ENCODE measurements around the gene C3orf20.

C3orf20 gene

DNA sequence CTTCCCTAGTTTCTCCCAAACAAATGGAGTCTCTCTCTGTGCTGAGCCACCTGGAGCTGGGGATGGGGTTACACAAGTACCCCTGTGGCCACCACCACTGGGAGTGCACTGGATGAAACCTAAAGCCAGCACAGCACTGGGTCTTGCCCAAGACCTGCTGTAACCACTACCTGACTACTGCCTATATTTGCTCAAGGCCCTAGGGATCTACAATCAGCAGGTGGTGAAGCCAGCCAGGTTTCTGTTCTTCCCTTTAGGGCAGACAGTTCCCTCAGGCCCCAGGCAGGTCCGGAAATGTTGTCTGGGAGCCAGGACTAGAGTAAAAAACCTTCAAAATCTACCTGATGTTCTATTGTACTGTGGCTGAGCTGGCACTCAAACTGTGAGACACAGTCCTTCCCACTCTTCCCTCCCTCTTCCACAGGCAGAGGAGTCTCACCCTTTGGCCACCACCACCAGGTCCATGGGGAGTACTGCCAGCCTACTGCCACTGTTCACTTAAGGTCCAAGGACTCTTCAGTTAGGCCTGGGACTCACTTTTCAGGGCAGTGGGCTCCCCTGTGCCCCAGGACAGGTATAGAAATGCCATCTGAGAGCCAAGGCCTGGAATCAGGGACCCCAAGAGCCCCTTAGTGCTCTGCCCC, 23.8 kb downstream of the C3orf20 start:
- no peak overlapping the region for H2BK12ac ChIP-seq (ENCODE audit: low read length)
- no peak overlapping the region for H3K4me3 ChIP-seq (ENCODE audit: low read length in 2 of 2)
- H3K4me2 ChIP-seq (ENCODE audit: insufficient read depth, low read length, poor library complexity, severe bottlenecking) = no peak overlapping the region
- H2BK5ac ChIP-seq (ENCODE audit: low read length) = no peak overlapping the region
- no peaks in the 10 kb centered on the region for H3K4me1 ChIP-seq (ENCODE audit: control insufficient read depth in 2 of 2, insufficient read depth in 1 of 2, low read depth in 1 of 2, low read length in 2 of 2)
- H3K36me3 ChIP-seq (replicated peaks in 1 of 2; ENCODE audit: control insufficient read depth in 2 of 2, insufficient read depth in 2 of 2, low read length in 2 of 2) = no peaks in the 10 kb centered on the region
- H4K91ac ChIP-seq (ENCODE audit: low read depth, low read length, poor library complexity) = no peak overlapping the region
- H3K18ac ChIP-seq (ENCODE audit: low read length) = no peak overlapping the region
- no peak overlapping the region for H3K9ac ChIP-seq (ENCODE audit: low read depth, low read length, poor library complexity)
- no peak overlapping the region for H3K23ac ChIP-seq (ENCODE audit: low read depth, low read length, poor library complexity)
- DNase-seq (ENCODE audit: low spot score) = no peak
- no peak overlapping the region for H3K4ac ChIP-seq (ENCODE audit: low read length)
- no peaks in the 10 kb centered on the region for H3K9me3 ChIP-seq (replicated peaks in 1 of 2; ENCODE audit: control insufficient read depth in 2 of 2, insufficient read depth in 1 of 2, low read depth in 1 of 2, low read length in 2 of 2)
- H4K8ac ChIP-seq (ENCODE audit: low read depth, low read length) = no peak overlapping the region
- no peak overlapping the region for H2AK5ac ChIP-seq (ENCODE audit: low read depth, low read length)
- H3K14ac ChIP-seq (ENCODE audit: low read length) = no peak overlapping the region
- H3K27me3 ChIP-seq (ENCODE audit: control insufficient read depth in 3 of 3, insufficient read depth in 3 of 3, low read depth in 1 of 3, low read length in 3 of 3) = peaks cover 0 to 2% (median 0%) of the 10 kb centered on the region in 3 experiments
- no peak overlapping the region for H2AFZ ChIP-seq (ENCODE audit: low read length)
- H3K79me1 ChIP-seq (ENCODE audit: low read depth, low read length) = no peaks in the 10 kb centered on the region
- no peak overlapping the region for H2BK15ac ChIP-seq (ENCODE audit: low read length)
- WGBS, 2 donors (ENCODE audit: extremely low coverage in 2 of 2, insufficient read length in 2 of 2, insufficient replicate concordance in 1 of 2) = no CpG with 5 or more reads among the region's 1 CpG
- H2BK120ac ChIP-seq (ENCODE audit: low read depth, low read length) = no peak overlapping the region
- H3K27ac ChIP-seq (replicated peaks; ENCODE audit: low read length) = no peak overlapping the region

DNA sequence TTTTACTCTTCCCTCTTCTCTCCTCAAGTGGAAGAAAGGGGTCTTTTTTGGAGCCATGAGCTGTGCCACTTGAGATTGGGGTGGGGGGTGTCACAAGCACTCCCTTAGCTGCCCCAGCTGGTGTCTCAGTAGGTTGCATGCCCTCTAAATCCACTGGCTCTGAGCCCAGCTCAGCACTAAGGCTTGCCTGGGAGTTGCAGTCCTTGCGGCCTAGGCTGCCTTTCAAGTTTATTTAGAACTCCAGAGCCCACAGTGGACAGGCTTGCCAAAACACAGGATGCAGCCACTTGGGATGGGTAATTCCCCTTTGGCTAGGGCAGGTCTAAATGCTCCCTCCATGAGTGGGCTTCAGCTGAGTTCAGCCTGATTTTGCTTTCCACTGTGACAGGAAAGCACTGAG, 24.7 kb downstream of the C3orf20 start:
- H3K27me3 ChIP-seq (ENCODE audit: control insufficient read depth in 3 of 3, insufficient read depth in 3 of 3, low read depth in 1 of 3, low read length in 3 of 3) = peaks cover 0 to 2% (median 0%) of the 10 kb centered on the region in 3 experiments
- no peak overlapping the region for H2BK15ac ChIP-seq (ENCODE audit: low read length)
- H3K18ac ChIP-seq (ENCODE audit: low read length) = no peak overlapping the region
- H3K27ac ChIP-seq (replicated peaks; ENCODE audit: low read length) = no peak overlapping the region
- H2BK120ac ChIP-seq (ENCODE audit: low read depth, low read length) = no peak overlapping the region
- H2AK5ac ChIP-seq (ENCODE audit: low read depth, low read length) = no peak overlapping the region
- H3K4ac ChIP-seq (ENCODE audit: low read length) = no peak overlapping the region
- no CpG with 5 or more reads among the region's 1 CpG for WGBS, 2 donors (ENCODE audit: extremely low coverage in 2 of 2, insufficient read length in 2 of 2, insufficient replicate concordance in 1 of 2)
- no peaks in the 10 kb centered on the region for H3K9me3 ChIP-seq (replicated peaks in 1 of 2; ENCODE audit: control insufficient read depth in 2 of 2, insufficient read depth in 1 of 2, low read depth in 1 of 2, low read length in 2 of 2)
- no peak overlapping the region for H4K8ac ChIP-seq (ENCODE audit: low read depth, low read length)
- no peaks in the 10 kb centered on the region for H3K4me1 ChIP-seq (ENCODE audit: control insufficient read depth in 2 of 2, insufficient read depth in 1 of 2, low read depth in 1 of 2, low read length in 2 of 2)
- H3K79me1 ChIP-seq (ENCODE audit: low read depth, low read length) = no peaks in the 10 kb centered on the region
- no peak overlapping the region for H3K4me3 ChIP-seq (ENCODE audit: low read length in 2 of 2)
- no peak overlapping the region for H4K91ac ChIP-seq (ENCODE audit: low read depth, low read length, poor library complexity)
- H3K23ac ChIP-seq (ENCODE audit: low read depth, low read length, poor library complexity) = no peak overlapping the region
- no peak overlapping the region for H2BK5ac ChIP-seq (ENCODE audit: low read length)
- H2BK12ac ChIP-seq (ENCODE audit: low read length) = no peak overlapping the region
- H2AFZ ChIP-seq (ENCODE audit: low read length) = no peak overlapping the region
- H3K4me2 ChIP-seq (ENCODE audit: insufficient read depth, low read length, poor library complexity, severe bottlenecking) = no peak overlapping the region
- no peak overlapping the region for H3K14ac ChIP-seq (ENCODE audit: low read length)
- no peaks in the 10 kb centered on the region for H3K36me3 ChIP-seq (replicated peaks in 1 of 2; ENCODE audit: control insufficient read depth in 2 of 2, insufficient read depth in 2 of 2, low read length in 2 of 2)
- no peak for DNase-seq (ENCODE audit: low spot score)
- H3K9ac ChIP-seq (ENCODE audit: low read depth, low read length, poor library complexity) = no peak overlapping the region

DNA sequence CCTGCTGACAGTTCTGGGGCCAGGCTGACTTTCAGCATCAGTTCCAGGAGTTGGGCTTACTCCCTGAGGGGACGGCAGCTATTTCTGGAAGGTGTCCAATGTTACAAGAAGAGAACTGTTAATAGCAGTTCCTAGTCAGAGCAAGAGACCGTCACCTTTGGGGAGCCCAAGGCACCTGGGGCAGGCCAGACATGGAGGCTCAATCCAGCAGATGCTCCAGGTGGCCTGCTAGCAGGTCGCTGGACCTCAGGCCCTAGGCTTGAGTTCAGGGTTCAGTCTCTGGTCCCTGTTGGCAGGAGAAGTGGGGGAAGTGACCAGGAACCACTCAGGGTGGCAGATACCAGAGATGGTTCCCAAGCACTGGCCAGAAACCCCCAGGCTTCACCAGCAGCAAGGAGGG, 25.9 kb downstream of the C3orf20 start:
- Histone ChIP-seq H3K79me1 (ENCODE audit: low read depth, low read length) (no peaks in the 10 kb centered on the region), H2BK15ac (ENCODE audit: low read length) (no peak overlapping the region), H3K9ac (ENCODE audit: low read depth, low read length, poor library complexity) (no peak overlapping the region), H4K91ac (ENCODE audit: low read depth, low read length, poor library complexity) (no peak overlapping the region), H2AFZ (ENCODE audit: low read length) (no peak overlapping the region), H4K8ac (ENCODE audit: low read depth, low read length) (no peak overlapping the region), H3K27me3 (ENCODE audit: control insufficient read depth in 3 of 3, insufficient read depth in 3 of 3, low read depth in 1 of 3, low read length in 3 of 3) (peaks cover 0 to 5% (median 0%) of the 10 kb centered on the region in 3 experiments), H2BK12ac (ENCODE audit: low read length) (no peak overlapping the region), H2BK5ac (ENCODE audit: low read length) (no peak overlapping the region), H2AK5ac (ENCODE audit: low read depth, low read length) (no peak overlapping the region), H3K4me1 (ENCODE audit: control insufficient read depth in 2 of 2, insufficient read depth in 1 of 2, low read depth in 1 of 2, low read length in 2 of 2) (no peaks in the 10 kb centered on the region), H3K9me3 (replicated peaks in 1 of 2; ENCODE audit: control insufficient read depth in 2 of 2, insufficient read depth in 1 of 2, low read depth in 1 of 2, low read length in 2 of 2) (no peaks in the 10 kb centered on the region), H3K18ac (ENCODE audit: low read length) (no peak overlapping the region), H3K27ac (replicated peaks; ENCODE audit: low read length) (no peak overlapping the region), H3K4me2 (ENCODE audit: insufficient read depth, low read length, poor library complexity, severe bottlenecking) (no peak overlapping the region), H3K23ac (ENCODE audit: low read depth, low read length, poor library complexity) (no peak overlapping the region), H3K36me3 (replicated peaks in 1 of 2; ENCODE audit: control insufficient read depth in 2 of 2, insufficient read depth in 2 of 2, low read length in 2 of 2) (no peaks in the 10 kb centered on the region), H3K4me3 (ENCODE audit: low read length in 2 of 2) (peak overlapping the region in 1 of 2 donors; percentile 52), H2BK120ac (ENCODE audit: low read depth, low read length) (no peak overlapping the region), H3K4ac (ENCODE audit: low read length) (no peak overlapping the region), H3K14ac (ENCODE audit: low read length) (no peak overlapping the region)
- WGBS, 2 donors (ENCODE audit: extremely low coverage in 2 of 2, insufficient read length in 2 of 2, insufficient replicate concordance in 1 of 2) = no CpG with 5 or more reads among the region's 3 CpGs
- no peak for DNase-seq (ENCODE audit: low spot score)

DNA sequence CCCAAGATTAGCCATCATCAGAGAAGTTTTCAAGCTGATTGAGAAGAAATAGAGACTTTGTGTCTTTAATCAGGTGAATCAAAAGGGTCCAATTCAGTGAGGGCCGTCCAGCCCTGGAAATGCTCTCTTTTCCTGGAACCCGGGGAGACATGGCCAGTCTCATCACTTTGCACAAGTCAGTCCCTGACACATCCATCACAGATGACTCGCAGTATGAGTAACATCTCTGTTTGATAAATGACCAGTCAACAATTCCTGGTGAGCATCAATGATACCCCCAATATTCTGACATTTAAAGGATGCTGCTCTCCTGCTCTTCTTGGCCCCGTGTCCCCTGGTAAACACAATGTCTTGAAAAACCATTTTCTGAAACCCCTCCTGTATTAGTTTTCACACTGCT, 26.7 kb downstream of the C3orf20 start:
- H3K14ac ChIP-seq (ENCODE audit: low read length) = no peak overlapping the region
- no peaks in the 10 kb centered on the region for H3K9me3 ChIP-seq (replicated peaks in 1 of 2; ENCODE audit: control insufficient read depth in 2 of 2, insufficient read depth in 1 of 2, low read depth in 1 of 2, low read length in 2 of 2)
- H2BK5ac ChIP-seq (ENCODE audit: low read length) = no peak overlapping the region
- no peak overlapping the region for H3K4me2 ChIP-seq (ENCODE audit: insufficient read depth, low read length, poor library complexity, severe bottlenecking)
- no peak overlapping the region for H3K23ac ChIP-seq (ENCODE audit: low read depth, low read length, poor library complexity)
- H3K27me3 ChIP-seq (ENCODE audit: control insufficient read depth in 3 of 3, insufficient read depth in 3 of 3, low read depth in 1 of 3, low read length in 3 of 3) = peaks cover 0 to 11% (median 0%) of the 10 kb centered on the region in 3 experiments
- H2BK15ac ChIP-seq (ENCODE audit: low read length) = no peak overlapping the region
- H3K36me3 ChIP-seq (replicated peaks in 1 of 2; ENCODE audit: control insufficient read depth in 2 of 2, insufficient read depth in 2 of 2, low read length in 2 of 2) = no peaks in the 10 kb centered on the region
- no peaks in the 10 kb centered on the region for H3K4me1 ChIP-seq (ENCODE audit: control insufficient read depth in 2 of 2, insufficient read depth in 1 of 2, low read depth in 1 of 2, low read length in 2 of 2)
- no peak overlapping the region for H2AK5ac ChIP-seq (ENCODE audit: low read depth, low read length)
- H3K4me3 ChIP-seq (ENCODE audit: low read length in 2 of 2) = no peak overlapping the region
- no peak overlapping the region for H3K27ac ChIP-seq (replicated peaks; ENCODE audit: low read length)
- no peak overlapping the region for H4K91ac ChIP-seq (ENCODE audit: low read depth, low read length, poor library complexity)
- no peak overlapping the region for H4K8ac ChIP-seq (ENCODE audit: low read depth, low read length)
- no peak overlapping the region for H3K18ac ChIP-seq (ENCODE audit: low read length)
- no peak for DNase-seq (ENCODE audit: low spot score)
- no peak overlapping the region for H3K9ac ChIP-seq (ENCODE audit: low read depth, low read length, poor library complexity)
- no peak overlapping the region for H2BK120ac ChIP-seq (ENCODE audit: low read depth, low read length)
- no CpG with 5 or more reads among the region's 4 CpGs for WGBS, 2 donors (ENCODE audit: extremely low coverage in 2 of 2, insufficient read length in 2 of 2, insufficient replicate concordance in 1 of 2)
- H3K4ac ChIP-seq (ENCODE audit: low read length) = no peak overlapping the region
- H2BK12ac ChIP-seq (ENCODE audit: low read length) = no peak overlapping the region
- no peaks in the 10 kb centered on the region for H3K79me1 ChIP-seq (ENCODE audit: low read depth, low read length)
- H2AFZ ChIP-seq (ENCODE audit: low read length) = no peak overlapping the region
